GM18505 (cell line): ENCODE results near the gene MDH1.
A peak's percentile ranks its signal among the peaks of the same experiment; 100 is the strongest.

Experiments used
- ATAC-seq: cut with Tn5 transposase; IDR thresholded peaks from one replicate; pipeline ENCODE4 v1.9.1; 2021; ENCODE audit not compliant: unreplicated experiment
- POLR2A ChIP-seq: IDR thresholded peaks from 4 replicates; pipeline ENCODE4 v1.6.1; 2011; ENCODE audit warnings: borderline replicate concordance; ENCODE audit not compliant: insufficient read depth, insufficient read length; ENCODE audit errors: extremely low read depth

Gene MDH1

DNA sequence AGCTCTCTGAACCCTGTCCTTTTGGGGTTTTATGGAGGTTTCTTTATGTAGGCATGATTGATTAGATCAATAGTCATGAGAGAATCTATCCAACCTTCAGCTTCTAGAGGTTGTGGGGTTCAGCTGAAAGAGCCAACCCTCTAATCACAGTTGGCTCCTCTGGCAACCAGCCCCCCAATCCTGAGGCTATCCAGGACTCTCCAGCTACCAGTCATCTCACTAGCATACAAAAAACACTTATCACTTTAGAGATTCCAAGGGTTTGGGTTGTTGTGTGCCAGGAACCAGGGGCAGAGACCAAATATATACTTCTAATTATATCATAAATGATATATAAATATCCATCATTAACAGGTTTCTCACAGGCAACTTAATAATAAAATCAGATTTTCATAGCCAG, 12.2 kb upstream of the MDH1 start:
- no peak for TF ChIP-seq POLR2A
- no peak for ATAC-seq

DNA sequence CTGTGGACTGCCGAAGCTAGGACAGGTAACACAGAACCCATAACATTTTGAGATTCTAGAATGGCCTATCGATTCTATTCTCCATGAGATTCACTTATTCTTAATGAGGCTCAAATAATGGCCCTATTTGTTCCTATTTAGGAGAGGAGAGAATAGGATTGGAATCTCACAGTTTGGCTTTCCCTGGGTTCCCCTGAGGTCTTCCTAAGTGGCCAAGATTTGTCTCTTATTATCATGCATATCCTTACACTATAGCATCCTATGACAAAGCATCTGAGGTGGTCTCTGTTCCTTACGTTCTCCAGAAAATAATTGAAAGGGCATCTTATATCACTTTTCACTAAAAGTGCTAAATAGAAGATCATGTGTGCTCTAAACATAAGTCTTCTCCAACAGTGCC, 10.0 kb upstream of the MDH1 start:
- TF ChIP-seq POLR2A: no peak

DNA sequence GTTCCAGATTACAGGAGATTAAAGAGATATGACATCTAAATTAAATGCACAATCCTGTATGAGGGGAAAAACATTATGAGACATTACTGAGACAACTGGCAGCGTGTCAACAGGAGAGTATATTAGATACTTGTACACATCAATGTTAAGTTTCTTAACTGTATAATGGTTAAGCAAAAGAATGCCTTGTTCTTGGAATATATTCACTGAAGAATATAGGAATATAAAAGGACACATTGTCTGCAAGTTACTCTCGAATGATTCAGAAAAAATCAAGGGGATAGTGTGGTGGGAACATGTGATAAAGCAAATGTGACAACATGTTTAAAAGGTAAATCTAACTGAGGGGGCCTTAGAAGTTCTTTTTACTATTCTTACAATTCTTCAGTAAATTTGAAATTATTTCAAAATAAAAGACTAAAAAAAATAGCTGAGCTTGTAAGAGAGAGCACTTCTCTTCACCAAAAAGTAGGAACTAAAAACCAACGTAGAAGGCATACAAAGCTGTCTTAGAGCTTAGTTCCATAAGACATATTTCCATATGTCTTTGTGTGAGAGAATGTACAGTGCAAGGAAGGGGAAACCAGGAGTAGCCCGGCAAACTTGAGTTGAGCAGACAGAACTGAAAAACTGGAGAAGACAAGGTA, 8.0 kb upstream of the MDH1 start:
- no peak for TF ChIP-seq POLR2A
- ATAC-seq: no peak

More for the DNA sequence above, 10.0 kb upstream of the MDH1 start:
- no peak for ATAC-seq

DNA sequence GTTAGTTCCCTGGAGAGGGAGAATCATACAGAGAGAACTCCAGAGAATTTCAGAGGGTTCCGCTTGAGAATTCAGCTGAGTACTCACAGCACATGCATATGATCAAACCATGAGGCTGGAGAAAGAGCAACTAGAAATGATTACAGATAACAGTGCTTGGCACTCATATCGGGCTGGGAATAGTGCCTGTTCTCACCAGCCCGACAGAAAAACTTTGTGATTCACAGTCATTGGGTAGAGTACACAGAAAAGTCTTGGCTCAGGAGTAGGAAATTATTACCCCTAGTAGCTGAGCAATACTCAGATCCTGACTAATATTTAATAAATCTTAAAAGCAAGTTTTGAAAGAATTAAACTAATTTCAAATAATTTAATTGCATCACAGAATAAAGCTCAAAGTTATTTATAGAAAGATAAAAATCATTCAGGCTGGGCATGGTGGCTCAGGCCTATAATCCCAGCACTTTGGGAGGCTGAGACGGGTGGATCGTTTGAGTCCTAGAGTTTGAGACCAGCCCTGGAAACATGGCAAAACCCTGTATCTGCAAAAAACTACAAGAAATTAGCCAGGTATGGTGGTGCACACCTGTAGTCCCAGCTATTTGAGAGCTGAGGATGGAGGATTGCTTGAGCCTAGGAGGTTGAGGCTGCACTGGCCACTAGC, 7.3 kb upstream of the MDH1 start:
- no peak for TF ChIP-seq POLR2A
- no peak for ATAC-seq

DNA sequence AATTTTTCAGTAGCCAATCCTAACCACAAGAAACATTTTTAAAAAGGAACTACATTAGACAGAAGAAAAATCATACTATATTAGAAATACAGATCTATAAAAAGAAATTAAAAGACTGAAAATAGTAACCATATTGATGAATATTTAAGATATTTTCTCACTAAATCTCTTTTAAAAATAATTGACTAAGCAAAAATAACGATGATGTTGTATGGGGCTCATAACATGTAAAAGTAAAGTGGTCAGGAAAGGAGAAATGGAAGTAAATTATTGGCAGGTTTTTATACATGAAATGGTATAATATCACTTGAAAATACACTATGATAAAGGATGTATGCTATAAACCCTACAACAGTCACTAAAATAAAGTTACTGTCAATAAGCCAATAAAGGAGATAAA, 5.9 kb upstream of the MDH1 start:
- no peak for ATAC-seq
- TF ChIP-seq POLR2A: no peak

DNA sequence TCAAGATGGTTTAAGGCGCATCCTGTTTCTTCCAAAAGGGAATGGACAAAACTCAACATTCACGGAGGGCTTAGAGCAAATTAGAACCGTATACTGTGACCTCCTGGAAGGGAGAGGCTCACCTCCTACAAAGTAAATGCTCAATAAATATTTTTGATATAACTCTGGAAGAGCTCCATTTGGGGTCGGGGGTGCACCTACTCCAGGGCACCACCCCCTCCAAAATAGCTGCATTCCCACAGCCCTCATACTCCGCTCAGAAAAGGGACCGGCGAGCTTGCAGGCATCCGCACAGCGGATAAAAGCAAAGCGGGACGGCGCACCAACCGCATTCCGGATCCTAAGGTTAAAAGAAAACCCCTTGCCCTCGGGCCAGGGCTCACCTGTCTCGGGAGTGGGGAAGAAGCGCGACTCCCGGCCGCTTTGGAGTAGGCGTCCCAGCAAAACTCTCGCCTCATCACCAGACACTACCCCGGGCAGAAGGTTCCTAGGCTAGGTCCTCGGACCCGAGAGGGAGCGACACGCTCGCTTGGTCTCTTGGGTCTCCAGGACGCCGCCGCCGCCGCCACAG, 864 bp upstream of the MDH1 start:
- peak; percentile 22 for TF ChIP-seq POLR2A
- ATAC-seq: no peak

DNA sequence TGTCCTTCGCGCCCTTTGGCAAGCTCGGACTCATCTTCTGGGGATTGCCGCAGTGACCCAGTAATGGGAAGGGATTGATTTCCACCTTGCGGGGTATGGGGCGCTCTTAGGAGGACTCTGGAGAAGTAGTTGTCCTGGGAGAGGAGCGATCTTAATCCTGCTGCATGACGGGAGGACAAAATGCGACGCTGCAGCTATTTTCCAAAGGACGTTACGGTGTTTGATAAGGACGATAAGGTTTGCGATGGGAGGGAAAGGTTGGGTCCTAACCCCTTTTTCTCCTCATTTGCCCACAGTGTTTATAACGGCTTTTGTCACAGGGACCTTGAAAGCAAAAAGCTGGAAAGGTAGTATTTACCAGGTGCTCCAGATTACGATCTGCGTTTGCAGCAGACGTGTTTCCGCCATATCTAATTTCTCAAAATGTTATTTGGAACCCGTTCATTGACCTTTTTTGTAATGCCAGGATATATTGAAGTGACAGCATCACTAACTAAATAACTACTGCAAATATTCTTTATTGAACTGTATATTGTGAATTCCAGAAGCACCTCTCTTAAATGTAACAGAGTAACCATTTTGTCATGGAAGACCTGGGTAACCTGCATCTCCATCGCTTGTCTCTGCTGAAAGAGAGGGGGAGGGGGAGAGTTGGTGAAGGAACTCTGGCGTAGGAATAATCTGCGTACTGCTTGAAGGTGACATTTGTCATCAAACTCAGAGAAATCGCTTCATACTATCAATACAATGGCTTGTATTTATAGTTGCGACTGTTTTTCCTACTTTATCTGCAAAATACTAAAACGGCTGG, 590 bp downstream of the MDH1 start:
- no peak for ATAC-seq

DNA sequence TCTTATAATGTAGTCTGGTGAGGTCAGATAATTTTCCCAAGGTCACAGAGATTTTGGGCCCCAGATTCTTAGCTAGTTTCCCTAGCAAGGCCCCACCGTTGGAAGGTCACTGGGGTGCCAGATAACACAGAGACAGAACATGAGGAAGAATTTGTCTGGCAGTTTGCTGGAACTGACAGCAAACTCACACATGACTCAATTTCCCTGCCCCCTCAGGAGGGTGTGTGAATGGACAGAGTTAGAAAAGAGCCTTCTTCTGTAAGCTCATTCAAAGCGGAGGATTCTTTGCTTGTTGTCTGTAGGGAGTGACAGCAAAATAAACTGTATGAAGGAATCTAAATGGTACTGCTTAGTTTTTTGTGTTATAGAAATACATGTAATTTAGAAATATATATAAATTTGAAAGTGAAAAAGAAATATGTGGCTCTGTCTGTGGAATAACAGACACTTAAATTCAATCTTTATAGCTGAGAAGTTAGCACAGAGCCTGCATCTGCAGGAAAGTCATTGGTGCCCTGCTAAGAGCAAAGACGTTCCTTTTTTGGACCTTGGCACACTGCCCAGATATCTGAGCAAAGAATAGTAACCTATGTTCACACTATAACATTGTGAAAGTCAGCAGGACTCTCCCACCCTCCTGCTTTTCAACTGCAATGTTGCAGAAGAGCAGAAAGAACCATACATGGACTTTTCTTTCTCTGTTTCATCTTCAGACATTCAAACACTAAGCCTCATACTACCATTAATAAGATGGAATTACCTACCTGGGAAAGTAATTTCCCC, 2.1 kb downstream of the MDH1 start:
- no peak for ATAC-seq
- no peak for TF ChIP-seq POLR2A

More for the DNA sequence above, 590 bp downstream of the MDH1 start:
- TF ChIP-seq POLR2A: no peak

DNA sequence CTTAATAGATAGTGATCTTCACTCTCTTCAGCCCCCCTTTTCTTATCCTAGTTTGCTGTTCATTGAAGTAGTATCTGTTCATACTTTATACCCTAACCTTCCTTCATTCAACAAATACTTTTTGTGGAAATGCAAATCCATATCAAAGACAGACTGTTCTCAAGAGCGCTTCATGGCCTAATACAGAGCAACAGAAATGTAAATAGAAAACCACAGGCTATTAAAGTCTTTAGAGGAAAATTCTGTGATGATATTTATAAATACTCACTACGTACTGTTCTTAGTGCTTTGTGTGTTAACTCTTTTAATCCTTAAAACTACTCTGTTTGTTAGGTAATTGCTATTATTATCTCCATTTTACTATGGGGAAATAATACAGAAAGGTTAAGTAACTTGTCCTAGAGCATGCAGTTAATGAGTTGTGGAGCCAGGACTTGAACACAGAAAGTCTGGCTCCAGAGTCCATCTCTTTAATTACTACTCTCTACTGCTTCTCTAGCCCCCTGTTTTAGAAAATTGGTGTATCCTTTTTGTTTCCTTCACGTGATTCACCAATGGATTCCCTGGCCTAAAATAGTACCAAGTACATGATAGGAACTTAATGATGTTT, 2.9 kb downstream of the MDH1 start:
- TF ChIP-seq POLR2A: no peak
- ATAC-seq: no peak

DNA sequence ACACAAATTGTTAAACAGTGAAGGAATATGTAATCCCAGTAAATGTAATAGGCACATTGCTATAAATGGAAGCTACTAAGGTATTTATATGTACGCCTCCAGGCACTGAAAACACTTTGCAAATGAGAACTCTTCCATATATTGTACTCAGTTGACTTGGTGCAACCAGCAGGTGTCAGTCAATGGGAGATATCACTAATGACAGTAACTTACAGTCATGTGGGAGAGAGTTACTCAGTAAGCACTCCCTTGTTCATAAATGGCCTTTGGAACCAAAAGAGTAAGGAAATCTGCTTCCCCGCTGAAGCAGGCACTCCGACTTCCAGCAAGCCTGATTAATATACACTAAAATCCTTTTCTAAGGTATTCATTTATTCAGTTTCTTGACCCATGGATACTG, 5.9 kb downstream of the MDH1 start:
- TF ChIP-seq POLR2A: no peak
- no peak for ATAC-seq

DNA sequence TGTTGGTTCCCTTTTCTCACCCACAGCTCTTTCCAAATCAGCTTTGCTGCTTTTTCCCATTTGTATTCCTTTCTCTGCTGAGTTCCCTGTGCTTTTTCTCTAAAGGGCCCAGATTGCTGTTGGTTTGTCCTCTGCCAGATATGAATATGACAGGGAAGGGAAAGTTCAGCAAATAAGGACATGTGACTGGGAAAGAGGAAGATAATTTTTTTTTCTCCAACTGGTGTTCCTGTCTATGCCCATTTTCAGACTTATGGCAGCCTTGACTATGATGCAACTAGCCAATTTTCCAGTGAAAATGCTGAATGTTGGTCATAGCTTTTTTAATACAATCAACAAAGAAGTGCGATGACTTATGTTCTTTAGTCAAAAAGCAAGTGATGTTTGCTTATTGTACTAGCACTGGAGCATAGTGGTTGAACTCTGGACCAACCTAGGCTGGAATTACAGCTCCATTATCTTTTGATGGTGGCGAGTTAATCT, 7.7 kb downstream of the MDH1 start:
- no peak for ATAC-seq
- TF ChIP-seq POLR2A: no peak

DNA sequence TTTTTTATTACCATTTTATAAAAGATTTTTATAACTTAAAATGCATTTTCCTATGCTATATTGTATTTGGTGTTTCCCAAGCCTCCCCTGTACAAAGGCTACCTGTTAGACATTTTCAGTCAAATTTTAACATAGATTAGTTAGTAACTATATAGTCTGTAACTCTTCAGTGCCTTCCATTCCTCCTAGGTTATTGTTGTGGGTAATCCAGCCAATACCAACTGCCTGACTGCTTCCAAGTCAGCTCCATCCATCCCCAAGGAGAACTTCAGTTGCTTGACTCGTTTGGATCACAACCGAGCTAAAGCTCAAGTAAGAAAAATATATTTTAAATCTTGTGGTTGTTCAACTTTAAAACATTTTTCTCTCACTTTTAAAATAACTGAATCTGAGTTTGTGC, 10.2 kb downstream of the MDH1 start:
- no peak for TF ChIP-seq POLR2A
- ATAC-seq: no peak
